PFSK-1 (cell line): ENCODE data around the gene ANP32D.

Source experiments
- POLR2AphosphoS5 ChIP-seq: IDR thresholded peaks from 2 replicates; pipeline ENCODE4 v1.6.1; 2012; ENCODE audit warnings: low read depth, mild to moderate bottlenecking, control low read depth, low read length, moderate library complexity
- REST ChIP-seq, 2 experiments: IDR thresholded peaks; 2 replicates each; pipeline versions ENCODE4 v1.6.1 to v1.8.0; 2011 to 2012; ENCODE audit warnings: low read depth in 2 of 2, low read length in 2 of 2, control low read depth in 1 of 2, inconsistent platforms in 1 of 2, mild to moderate bottlenecking in 1 of 2, moderate library complexity in 1 of 2; ENCODE audit not compliant: insufficient read depth in 1 of 2
- TAF1 ChIP-seq: IDR thresholded peaks from 2 replicates; pipeline ENCODE4 v1.6.1; 2012; ENCODE audit warnings: low read length, control low read depth, borderline replicate concordance; ENCODE audit not compliant: insufficient read depth

- TF ChIP-seq REST (IDR thresholded peaks at IDR 0.05; ENCODE audit: insufficient read depth in 1 of 2, low read depth in 2 of 2, low read length in 2 of 2) (no peak), POLR2AphosphoS5 (no peak), TAF1 (no peak)
Observed at GRCh38 chr12:48445538-48445937, 26.8 kb upstream of the ANP32D start.
